GM12878 (cell line): ENCODE results near the gene ZGLP1. TPM values are rescaled to one million over a fixed set of nuclear protein-coding genes. Genes with fewer than 3 reads are reported as not detected.

ENCODE experiments used
- ATAC-seq: fragments of 200-7000 bp; cut with Tn5 transposase; 3 replicates; pipeline ENCODE4 v1.9.1; 2020; ENCODE audit warnings: mild to moderate bottlenecking, moderate library complexity
- BruUV-seq: library from RNA; stranded (reverse); fragments of 400-500 nt; replicated peaks from 2 replicates; lab custom pipeline; 2021; lab: Mats Ljungman, UMichigan
- CTCF ChIA-PET: fragments of 300-600 bp; sonication (Branson Sonifier 250); formaldehyde crosslinking; extraction: SDS; loops from one replicate; lab custom pipeline; 2021; ENCODE audit warnings: inconsistent platforms; lab: Yijun Ruan, JAX
- POLR2A ChIA-PET: fragments of 350-600 bp; formaldehyde crosslinking; extraction: SDS; loops from one replicate; lab custom pipeline; 2021; ENCODE audit warnings: inconsistent platforms; lab: Charles Lee
- RAD21 ChIA-PET: fragments of 300-600 bp; sonication (Branson Sonifier 250); formaldehyde crosslinking; loops from one replicate; lab custom pipeline; 2023; ENCODE audit warnings: antibody characterized with exemption; ENCODE audit not compliant: unreplicated experiment; lab: Charles Lee
- SMC1A ChIA-PET: fragments of 300-600 bp; sonication (Branson Sonifier 250); formaldehyde crosslinking; loops from one replicate; lab custom pipeline; 2023; ENCODE audit not compliant: unreplicated experiment, uncharacterized antibody; lab: Charles Lee
- DNase-seq: peaks from one replicate; pipeline ENCODE4 v3.0.0-alpha.2; 2011; ENCODE audit warnings: low read depth, low spot score
- FAIRE-seq: peaks from 3 replicates; lab custom pipeline; 2011; peaks lifted over from hg19 to GRCh38; lab: Jason Lieb, UNC
- H2AFZ ChIP-seq: 2 replicates; pipeline ENCODE4 v1.6.0; 2011; ENCODE audit warnings: low read depth, low read length, control low read depth; ENCODE audit not compliant: control insufficient read depth
- H3K27ac ChIP-seq: 2 replicates; pipeline ENCODE4 v1.5.1; 2011; ENCODE audit warnings: control low read depth; ENCODE audit not compliant: control insufficient read depth, insufficient read depth
- H3K27me3 ChIP-seq, 2 experiments: replicated peaks in 1 of 2; 2 replicates each; pipeline versions ENCODE4 v1.6.0 to v1.6.1; 2011; ENCODE audit warnings: low read length in 1 of 2; ENCODE audit not compliant: control insufficient read depth in 2 of 2, insufficient read depth in 2 of 2
- H3K36me3 ChIP-seq, 2 experiments: 2 replicates each; pipeline ENCODE4 v1.5.1; 2011; ENCODE audit warnings: low read length in 1 of 2; ENCODE audit not compliant: control insufficient read depth in 2 of 2, insufficient read depth in 2 of 2
- H3K4me1 ChIP-seq: 2 replicates; pipeline ENCODE4 v1.6.1; 2011; ENCODE audit warnings: mild to moderate bottlenecking, low read length, moderate library complexity, mixed read lengths; ENCODE audit not compliant: control insufficient read depth, insufficient read depth
- H3K4me2 ChIP-seq: 2 replicates; pipeline ENCODE4 v1.6.0; 2011; ENCODE audit warnings: control low read depth; ENCODE audit not compliant: control insufficient read depth, insufficient read depth
- H3K4me3 ChIP-seq: fragments of 200-600 bp; sonication (generic); 2 replicates; pipeline ENCODE4 v1.5.1; 2016
- H3K79me2 ChIP-seq: 2 replicates; pipeline ENCODE4 v1.6.0; 2011; ENCODE audit warnings: low read length; ENCODE audit not compliant: control insufficient read depth, insufficient read depth
- H3K9ac ChIP-seq: 2 replicates; pipeline ENCODE4 v1.8.0; 2011; ENCODE audit warnings: low read length, control low read depth, mixed read lengths; ENCODE audit not compliant: control insufficient read depth, insufficient read depth
- H3K9me3 ChIP-seq: replicated peaks from 3 replicates; pipeline ENCODE4 v1.5.1; 2011; ENCODE audit warnings: mild to moderate bottlenecking, low read length; ENCODE audit not compliant: control insufficient read depth, insufficient read depth
- H4K20me1 ChIP-seq: 2 replicates; pipeline ENCODE4 v1.6.0; 2011; ENCODE audit not compliant: control insufficient read depth, insufficient read depth
- BCLAF1 ChIP-seq: fragments of 450-650 bp; IDR thresholded peaks from 2 replicates; pipeline ENCODE4 v1.6.1; 2017; ENCODE audit warnings: antibody characterized with exemption, mild to moderate bottlenecking, moderate library complexity
- CBX3 ChIP-seq: fragments of 200-600 bp; sonication (generic); IDR thresholded peaks from 2 replicates; pipeline ENCODE4 v1.6.1; 2016; ENCODE audit warnings: low read depth, borderline replicate concordance
- CTCF ChIP-seq, 3 experiments: IDR thresholded peaks in 2 of 3; conservative IDR thresholded peaks in 1 of 3; 2 replicates each; pipeline ENCODE4 v1.5.1; 2011; ENCODE audit warnings: low read depth in 3 of 3, low read length in 3 of 3, mild to moderate bottlenecking in 3 of 3, control low read depth in 2 of 3, moderate library complexity in 2 of 3, inconsistent platforms in 1 of 3, mixed read lengths in 1 of 3; ENCODE audit not compliant: control insufficient read depth in 2 of 3, insufficient read depth in 1 of 3; ENCODE audit errors: extremely low read depth in 1 of 3
- DPF2 ChIP-seq: fragments of 450-650 bp; IDR thresholded peaks from 2 replicates; pipeline ENCODE4 v1.6.1; 2017; ENCODE audit warnings: mild to moderate bottlenecking
- EGR1 ChIP-seq, 2 experiments: IDR thresholded peaks; 1 replicate in 1 of 2; 2 replicates in 1 of 2; pipeline ENCODE4 v1.6.1; 2011 to 2012; ENCODE audit warnings: low read depth in 2 of 2, low read length in 2 of 2, borderline replicate concordance in 1 of 2, mild to moderate bottlenecking in 1 of 2, moderate library complexity in 1 of 2
- ELK1 ChIP-seq: IDR thresholded peaks from 2 replicates; pipeline ENCODE4 v1.6.1; 2012; ENCODE audit warnings: low read depth, low read length, improper control_type of control experiment
- EP300 ChIP-seq, 2 experiments: fragments of 150-350 bp in 1 of 2; IDR thresholded peaks; 2 replicates each; pipeline ENCODE4 v1.6.1; 2011 to 2012; ENCODE audit warnings: low read depth in 2 of 2, low read length in 2 of 2, borderline replicate concordance in 1 of 2, improper control_type of control experiment in 1 of 2, inconsistent platforms in 1 of 2; ENCODE audit not compliant: control insufficient read depth in 1 of 2
- KDM1A ChIP-seq: fragments of 200-600 bp; sonication (generic); IDR thresholded peaks from 2 replicates; pipeline ENCODE4 v1.6.1; 2016; ENCODE audit warnings: borderline replicate concordance
- KLF5 ChIP-seq: fragments of 450-650 bp; IDR thresholded peaks from 2 replicates; pipeline ENCODE4 v1.6.1; 2014; ENCODE audit warnings: mild to moderate bottlenecking; ENCODE audit not compliant: partially characterized antibody
- RAD51 ChIP-seq: fragments of 450-650 bp; IDR thresholded peaks from 2 replicates; pipeline ENCODE4 v1.6.1; 2016; ENCODE audit warnings: moderate library complexity, mild to moderate bottlenecking, inconsistent platforms
- SMAD5 ChIP-seq: IDR thresholded peaks from 2 replicates; pipeline ENCODE4 v1.6.1; 2016; ENCODE audit warnings: antibody characterized with exemption, low read depth
- SP1 ChIP-seq: IDR thresholded peaks from one replicate; pipeline ENCODE4 v1.6.1; 2011; ENCODE audit warnings: low read depth, low read length
- SUPT20H ChIP-seq: IDR thresholded peaks from 2 replicates; pipeline ENCODE4 v1.6.1; 2011; ENCODE audit warnings: low read depth, mild to moderate bottlenecking, low read length, moderate library complexity, borderline replicate concordance; ENCODE audit not compliant: control insufficient read depth
- ZNF207 ChIP-seq: fragments of 450-650 bp; IDR thresholded peaks from 2 replicates; pipeline ENCODE4 v1.6.1; 2014; ENCODE audit warnings: antibody characterized with exemption, mild to moderate bottlenecking, borderline replicate concordance
- ZZZ3 ChIP-seq: IDR thresholded peaks from 2 replicates; pipeline ENCODE4 v1.6.1; 2011; ENCODE audit warnings: low read depth; ENCODE audit not compliant: control insufficient read depth, insufficient read length
- WGBS: methylation state at CpG from one replicate; pipeline ENCODE4 v1.1.6; 2016; ENCODE audit warnings: low lambda C conversion rate; ENCODE audit not compliant: insufficient replicate concordance, insufficient coverage; ENCODE audit errors: missing lambda C conversion rate; 5-methylcytosine and 5-hydroxymethylcytosine counted together
- in situ Hi-C: fragments of 300-500 bp; cut with MboI; formaldehyde crosslinking; loops from 9 replicates; pipeline ENCODE4 v1.14.3; 2018; ENCODE audit warnings: mixed read lengths
- intact Hi-C: fragments of 100-400 bp; cut with micrococcal nuclease; formaldehyde crosslinking; loops from one replicate; pipeline ENCODE4 v1.14.2; 2022; ENCODE audit not compliant: unreplicated experiment
- polyA plus RNA-seq, 11 experiments: library from polyadenylated mRNA; depleted of rRNA in 4 of 11; unstranded in 6 of 11; stranded (reverse) in 5 of 11; fragments of >200 nt; fragmentation: Nextera tagmentation in 4 of 11; fragmentation: Illumina TruSeq in 1 of 11; extraction: Ambion mirVana in 4 of 11; extraction: Trizol in 1 of 11; gene quantifications; 1 replicate in 1 of 11; 2 replicates in 10 of 11; pipeline versions ENCODE4 v1.2.1 to v1.2.3, GENCODE V29; 2011 to 2016; ENCODE audit warnings: inconsistent platforms in 2 of 11, missing spikeins in 2 of 11, low read depth in 1 of 11
- total RNA-seq, 4 experiments: library from RNA; depleted of rRNA in 3 of 4; stranded (reverse); fragments of >200 nt in 3 of 4; fragmentation: Illumina TruSeq in 1 of 4; extraction: Trizol in 1 of 4; gene quantifications; 2 replicates each; pipeline versions ENCODE4 v1.2.1 to v1.2.3, GENCODE V29; 2013 to 2021

ZGLP1 gene
- total and polyA plus RNA-seq, 10 of the 15 experiments (the other 5 are each of a cell fraction or from before 2014, with no cell fraction given) = 0.29 to 5.6 (median 1.3) TPM

GRCh38 chr19:10332965-10333757 lies 23.5 kb upstream of the ZGLP1 start, which contains the start of gene RAVER1:
TSS of gene RAVER1 (minus strand) at chr19:10333529. CDS start at chr19:10333507, 22 bp downstream.
- H4K20me1 ChIP-seq = no peaks in the 10 kb centered on the region
- peak within 1 kb of the TSS; percentile 92 for H3K27ac ChIP-seq
- H3K79me2 ChIP-seq = peaks cover 38% of the 10 kb centered on the region
- FAIRE-seq (peak; percentile 99), DNase-seq (peak; percentile 87), ATAC-seq (peak; percentile 98)
- H3K36me3 ChIP-seq = peaks cover 11 to 25% of the 10 kb centered on the region in 2 experiments
- peak within 1 kb of the TSS; percentile 95 for H3K9ac ChIP-seq
- ChIA-PET SMC1A (interaction anchor here (0.9 to 2.5 kb wide), 7 partner anchors 8 to 73 kb away, joined by 3 to 11 read pairs (median 4); partner anchors contain the start of genes ICAM1, ICAM4 and TYK2), POLR2A (interaction anchor here (0.6 to 1.8 kb wide), 7 partner anchors 9 to 507 kb away, joined by 3 to 11 read pairs (median 6); partner anchors contain the start of gene ICAM5), RAD21 (interaction anchor here (0.6 to 1.4 kb wide), 10 partner anchors 16 to 478 kb away, joined by 3 to 15 read pairs (median 6); partner anchors contain the start of genes ICAM1 and ICAM5), CTCF (interaction anchor here (1.0 to 2.9 kb wide), 5 partner anchors 42 to 74 kb away, joined by 3 to 15 read pairs (median 3); partner anchors contain the start of gene TYK2)
- no peaks in the 10 kb centered on the region for H3K27me3 ChIP-seq
- WGBS = 1% methylated on average over 79 of the region's 82 CpGs
- peak within 1 kb of the TSS; percentile 96 for H2AFZ ChIP-seq
- BruUV-seq = TSS peak; percentile 68
- peak within 1 kb of the TSS; percentile 88 for H3K4me2 ChIP-seq
- no peaks in the 10 kb centered on the region for H3K9me3 ChIP-seq
- in situ Hi-C loops (no loop called here), intact Hi-C loops (loop anchor here (5.0 kb wide), 2 partner anchors 54 to 61 kb away; partner anchors contain the start of gene ICAM1)
- H3K4me3 ChIP-seq = peak within 1 kb of the TSS; percentile 100
- peaks cover 16% of the 10 kb centered on the region for H3K4me1 ChIP-seq
- peak; percentile 83; the same call in 1 of the 2 replicates for TF ChIP-seq SMAD5
- TF ChIP-seq KDM1A = no peak
- TF ChIP-seq BCLAF1 = peak; percentile 89
- peak; percentile 79 for TF ChIP-seq ZNF207
- TF ChIP-seq ELK1 = peak; percentile 19; the same call in 1 of the 2 replicates
- TF ChIP-seq EGR1 (IDR thresholded peaks at IDR 0.05; ENCODE audit: borderline replicate concordance in 1 of 2, low read depth in 2 of 2, low read length in 2 of 2) = peak in 1 of 2 experiments; percentile 87; a peak in 2 of 3 replicates
- TF ChIP-seq ZZZ3 = no peak
- TF ChIP-seq CBX3 = no peak
- peak; percentile 72 for TF ChIP-seq SP1
- TF ChIP-seq EP300 (IDR thresholded peaks at IDR 0.05; ENCODE audit: borderline replicate concordance in 1 of 2, control insufficient read depth in 1 of 2, low read depth in 2 of 2, low read length in 2 of 2) = peak; percentile 10 to 28; a peak in 1 of 4 replicates
- TF ChIP-seq SUPT20H = no peak
- no peak for TF ChIP-seq RAD51
- peak; percentile 98 for TF ChIP-seq KLF5
- peak; percentile 72 for TF ChIP-seq DPF2
- no peak for TF ChIP-seq CTCF (IDR thresholded peaks at IDR 0.05 in 2 of 3, conservative IDR thresholded peaks at IDR 0.05 in 1 of 3; ENCODE audit: control insufficient read depth in 2 of 3, extremely low read depth in 1 of 3, insufficient read depth in 1 of 3, low read depth in 3 of 3, low read length in 3 of 3)
